ENCODE results near the gene ACAP1.

ACAP1 gene

GRCh38 chr17:7311110-7311705, 25.1 kb upstream of the ACAP1 start:
- DNase-seq: no peak

DNA sequence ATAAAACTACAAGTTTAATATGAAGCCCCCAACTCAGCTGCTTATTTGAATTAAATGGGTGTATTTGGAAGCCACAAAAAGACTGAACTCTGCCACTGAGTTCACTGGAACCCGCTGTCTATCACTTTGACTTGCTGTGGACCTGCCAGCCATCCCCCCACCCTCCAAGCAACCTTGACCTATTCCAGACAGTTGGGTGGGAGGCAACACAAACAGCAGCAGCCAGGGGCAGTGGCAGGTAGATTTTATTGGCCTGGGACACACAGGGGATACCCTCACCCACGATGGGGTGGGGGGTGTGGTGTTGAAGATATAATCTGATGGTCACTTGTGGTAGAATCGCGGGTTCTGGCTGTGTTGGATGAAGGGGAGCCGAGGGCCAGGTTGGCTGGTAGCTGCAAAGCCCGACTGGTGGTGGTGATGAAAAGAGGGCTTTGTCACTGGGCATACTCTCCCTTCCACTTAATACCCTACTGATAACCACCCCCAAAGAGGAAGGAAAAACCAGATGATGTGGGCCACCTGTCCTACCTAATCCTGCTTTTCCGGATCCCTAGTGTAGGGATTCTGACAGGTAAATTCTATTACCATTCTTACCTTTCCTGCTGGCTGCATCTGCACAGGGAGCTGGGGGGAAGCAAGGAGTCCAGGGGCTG, 23.8 kb upstream of the ACAP1 start:
- DNase-seq: no peak

GRCh38 chr17:7313088-7313889, 23.0 kb upstream of the ACAP1 start:
- DNase-seq: no peak

GRCh38 chr17:7313890-7314718, 22.2 kb upstream of the ACAP1 start:
- DNase-seq: no peak

DNA sequence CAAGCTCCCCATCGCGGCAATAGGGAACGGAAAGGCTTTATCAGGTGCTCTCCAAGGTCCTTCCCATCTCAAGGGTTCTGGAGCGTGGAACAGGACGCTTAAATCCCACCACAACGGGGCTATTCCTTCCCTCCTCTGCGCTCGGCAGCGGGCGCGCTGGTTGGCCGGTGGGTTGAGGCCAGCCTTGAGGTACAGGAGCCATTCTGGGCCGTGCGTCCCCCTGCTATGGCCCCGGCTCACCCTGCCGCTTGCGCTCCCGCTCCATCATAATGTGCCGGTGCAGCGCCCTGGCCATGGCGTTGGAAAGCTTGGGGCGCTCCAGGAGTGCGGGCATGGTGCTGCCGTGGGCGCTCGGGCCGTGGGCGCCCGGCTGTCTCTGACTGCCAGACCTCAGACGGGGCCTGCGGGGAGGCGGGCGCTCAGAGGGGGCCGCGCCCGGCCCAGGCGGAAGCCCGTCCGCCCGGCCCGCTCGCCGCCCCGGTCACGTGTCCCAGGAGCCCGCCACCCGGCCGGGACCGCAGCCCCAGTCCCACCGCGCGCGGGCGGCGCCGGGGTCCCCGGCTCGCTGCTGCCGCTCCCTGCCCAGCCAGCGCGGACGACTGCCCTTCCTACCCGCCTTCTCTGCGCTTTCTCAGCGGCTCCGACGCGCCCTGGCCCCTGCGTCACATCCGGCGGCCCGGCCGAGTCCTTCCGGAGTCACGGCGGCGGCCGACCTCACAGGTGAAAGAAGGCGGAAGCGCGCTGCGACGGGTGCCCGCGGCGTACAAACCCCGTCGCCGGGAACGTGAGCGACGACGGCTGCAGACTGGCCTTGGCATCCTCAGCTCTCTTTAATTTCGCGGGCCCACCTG, 21.4 kb upstream of the ACAP1 start, which contains the start of gene GPS2:
Gene GPS2 (minus strand): TSS at position 642 of the 851 bp plus-strand sequence. CDS start 308 bp downstream, at position 334.
- peak; percentile 91 to 94 for DNase-seq

GRCh38 chr17:7315570-7316235, 20.6 kb upstream of the ACAP1 start:
- no peak for DNase-seq

- no peak for DNase-seq
Observed at GRCh38 chr17:7317161-7317803, 19.0 kb upstream of the ACAP1 start.

DNA sequence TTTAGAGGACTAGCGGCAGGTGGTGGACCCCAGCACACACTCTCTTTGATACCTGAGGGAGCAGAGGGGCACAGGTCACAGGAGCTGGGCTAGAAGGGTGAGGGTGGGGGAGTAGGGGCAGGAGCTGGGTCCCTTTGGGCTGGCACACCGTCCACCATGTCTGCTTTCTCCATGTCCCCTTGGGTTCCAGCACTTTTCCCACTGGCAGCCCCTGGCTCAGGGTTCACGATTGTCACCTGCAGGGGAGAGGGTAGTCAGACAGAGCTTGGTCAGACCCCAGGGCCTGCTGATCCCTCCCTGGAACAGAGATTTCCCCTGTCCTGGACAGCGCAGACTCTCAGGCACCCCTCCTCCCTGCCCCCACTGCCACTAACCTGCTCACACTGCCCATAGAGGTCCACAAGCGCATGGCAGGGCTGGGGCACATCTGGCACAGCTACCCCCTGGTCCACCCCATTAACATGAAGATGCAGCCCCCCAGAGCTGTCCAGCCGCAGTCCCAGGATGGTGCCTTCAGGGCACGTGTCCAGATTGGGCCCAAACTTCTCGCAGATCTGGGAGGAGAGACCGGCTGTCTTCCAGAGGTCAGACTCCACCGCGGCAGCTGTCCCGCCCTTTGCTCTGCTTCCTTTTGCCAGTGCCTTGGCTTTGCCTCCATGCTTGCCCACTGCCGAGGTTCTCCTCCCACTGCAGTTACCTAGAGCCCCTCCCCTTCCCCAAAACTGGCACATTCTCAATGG, 18.0 kb upstream of the ACAP1 start:
- no peak for DNase-seq

DNA sequence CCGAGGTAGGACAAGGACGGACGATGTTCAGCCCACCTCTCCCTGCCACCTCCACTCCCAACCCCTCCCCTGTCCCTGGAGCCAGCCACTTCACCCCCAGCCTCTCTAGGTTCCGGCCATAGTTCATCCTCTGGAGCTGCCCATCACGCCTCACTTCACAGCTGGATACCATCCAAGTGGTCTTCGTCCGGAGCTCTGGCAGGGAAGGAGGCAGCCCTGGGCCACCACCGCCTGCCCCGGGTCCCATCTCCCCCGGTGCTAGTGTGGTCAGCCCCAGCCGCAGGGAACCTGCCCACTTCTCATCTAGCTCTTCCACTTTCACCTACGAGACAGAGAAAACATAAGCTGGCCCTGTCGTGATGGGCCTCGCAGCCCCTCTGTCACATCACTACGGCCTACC, 14.9 kb upstream of the ACAP1 start:
- no peak for DNase-seq

DNA sequence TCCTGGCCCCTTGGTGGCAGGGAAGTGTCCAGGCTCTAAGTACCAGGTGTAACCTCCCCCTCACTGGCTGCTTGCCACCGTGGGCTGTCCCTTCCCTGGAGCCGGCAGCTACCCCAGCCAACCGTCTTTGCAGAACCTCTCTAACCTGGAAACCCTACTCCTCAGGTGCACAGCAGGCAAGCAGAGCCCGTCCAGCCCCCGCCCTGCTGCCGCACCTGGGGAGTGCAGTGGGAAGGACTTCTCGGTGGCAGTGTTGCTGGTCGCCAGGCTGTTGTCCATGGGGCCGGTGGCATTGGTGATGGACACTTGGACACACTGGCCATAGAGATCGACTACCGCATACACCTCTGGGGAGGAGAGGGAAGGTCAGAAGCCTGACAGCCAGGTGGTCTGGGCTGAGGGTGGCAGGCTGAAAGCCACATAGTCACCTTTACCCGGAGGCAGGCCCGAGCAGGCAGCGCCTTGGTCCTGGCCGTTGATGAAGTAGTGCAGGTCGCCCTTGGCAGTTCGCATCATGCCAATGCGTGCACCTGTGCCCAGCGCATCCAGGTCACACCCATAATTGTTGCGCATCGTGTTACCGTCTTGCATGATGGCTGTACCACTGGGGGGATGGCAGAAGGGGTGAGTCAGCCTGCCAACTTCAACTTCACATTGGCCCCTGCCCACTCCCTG, 13.7 kb upstream of the ACAP1 start:
- no peak for DNase-seq

DNA sequence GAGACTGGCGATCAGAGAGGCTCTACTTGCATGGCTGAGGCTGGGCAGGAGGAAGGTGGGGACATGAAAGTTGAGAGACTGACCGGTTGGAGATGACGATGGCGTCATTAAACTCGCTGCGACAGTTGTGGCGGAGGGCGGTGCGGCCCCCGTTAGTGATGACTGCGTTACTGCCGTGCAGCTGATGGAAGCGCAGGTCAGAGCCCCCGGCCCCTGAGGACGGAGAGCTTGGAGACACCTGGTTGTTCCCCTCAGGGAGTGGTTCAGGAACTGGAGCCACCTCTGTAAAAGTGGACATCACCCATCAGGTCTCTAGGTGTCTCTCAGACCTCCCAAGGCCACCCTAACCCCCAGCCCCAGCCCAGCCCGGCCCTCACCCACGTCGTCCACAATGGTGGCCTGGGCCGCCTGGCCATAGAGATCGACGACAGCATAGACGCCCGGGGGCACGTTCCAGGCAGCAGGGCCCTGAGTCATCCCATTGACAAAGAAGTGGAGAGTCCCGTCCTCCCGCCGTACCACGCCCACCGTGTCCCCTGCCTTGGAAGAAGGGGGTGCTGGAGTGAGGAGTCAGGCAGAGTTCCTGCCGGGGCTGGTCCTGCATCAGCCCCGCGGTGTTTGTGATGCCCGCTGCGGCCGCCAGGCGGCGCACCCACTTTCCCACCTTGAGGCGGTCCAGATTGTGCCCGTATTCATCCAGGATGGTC, 12.4 kb upstream of the ACAP1 start:
- peak; percentile 45 to 63 for DNase-seq

DNA sequence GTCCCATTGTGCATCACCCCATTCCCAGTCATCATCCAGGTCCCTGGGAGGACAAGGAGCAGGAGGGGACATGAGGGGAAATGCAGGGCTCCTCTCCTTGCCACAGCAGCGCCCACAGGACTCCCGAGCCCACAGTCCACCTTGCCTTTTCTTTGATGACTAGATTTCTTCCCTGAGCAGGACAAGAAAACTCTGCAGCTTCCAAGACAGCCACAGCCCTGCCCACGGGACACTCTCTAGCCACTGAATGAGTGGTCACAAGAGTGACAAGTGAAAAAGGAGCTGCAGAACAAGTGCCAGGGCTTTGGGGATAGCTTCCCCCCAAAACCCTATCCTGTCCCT, 11.9 kb upstream of the ACAP1 start:
- no peak for DNase-seq

DNA sequence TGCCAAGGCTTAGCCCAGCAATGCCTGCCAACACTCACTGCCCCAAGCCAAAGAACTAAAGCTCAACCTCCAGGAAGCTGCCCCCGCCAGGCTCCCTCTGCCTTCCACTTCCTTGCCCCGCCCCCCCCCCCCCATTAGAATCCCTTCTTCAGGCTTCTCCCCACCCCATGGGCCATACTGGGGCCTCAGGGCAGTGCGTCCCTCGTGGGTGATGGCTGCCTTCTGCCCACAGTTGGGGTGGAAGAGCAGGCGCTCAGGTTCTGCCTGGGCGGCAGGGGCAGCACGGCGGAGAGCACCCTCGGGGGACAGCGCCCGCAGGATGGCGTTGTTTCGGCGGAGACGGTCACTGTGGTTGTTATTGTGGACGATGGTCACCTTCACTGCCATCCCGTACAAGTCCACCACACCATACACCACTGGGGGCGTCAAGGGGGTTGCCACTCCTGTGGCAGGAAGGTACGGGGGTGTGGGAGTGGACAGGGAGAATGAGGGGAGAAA, 11.2 kb upstream of the ACAP1 start:
- no peak for DNase-seq

DNA sequence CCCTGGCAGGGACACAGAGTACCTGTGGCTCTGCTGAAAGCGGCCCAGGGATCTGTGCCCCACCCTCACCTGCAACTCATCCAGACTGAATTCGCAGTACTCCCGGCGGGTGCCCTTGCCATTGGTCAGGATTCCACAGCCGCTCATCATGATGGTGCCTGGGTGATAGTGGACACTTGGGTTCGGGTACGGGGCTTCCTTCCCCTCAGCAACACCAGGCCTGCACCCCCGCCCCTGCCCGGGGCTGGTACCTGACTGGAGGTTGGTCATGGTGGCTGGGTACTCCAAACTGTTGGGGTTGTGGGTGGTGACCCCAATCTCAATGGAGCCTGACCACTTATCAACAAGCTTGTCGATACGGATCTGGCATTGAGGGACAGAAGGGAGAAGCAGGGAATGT, 10.1 kb upstream of the ACAP1 start:
- DNase-seq: no peak

DNA sequence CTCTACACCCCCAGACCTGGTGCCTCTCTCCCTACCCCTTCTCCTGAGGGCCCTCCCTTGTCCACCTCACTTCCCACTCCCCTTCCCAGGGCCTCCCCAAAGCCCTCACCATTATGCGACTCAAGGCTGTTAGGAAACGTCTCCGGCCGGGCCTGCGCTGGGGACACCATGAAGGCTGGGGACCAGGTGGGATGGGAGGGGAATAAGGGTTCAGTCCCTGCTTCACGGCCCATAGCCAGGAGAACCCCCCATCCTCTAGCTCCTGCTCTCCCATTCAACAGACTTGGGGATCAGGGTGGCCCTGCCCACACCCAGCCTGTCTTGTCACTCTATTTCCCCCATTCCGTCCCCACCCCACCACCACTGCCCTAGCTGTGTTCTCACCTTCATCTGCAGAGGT, 9.3 kb upstream of the ACAP1 start:
- DNase-seq: no peak

DNA sequence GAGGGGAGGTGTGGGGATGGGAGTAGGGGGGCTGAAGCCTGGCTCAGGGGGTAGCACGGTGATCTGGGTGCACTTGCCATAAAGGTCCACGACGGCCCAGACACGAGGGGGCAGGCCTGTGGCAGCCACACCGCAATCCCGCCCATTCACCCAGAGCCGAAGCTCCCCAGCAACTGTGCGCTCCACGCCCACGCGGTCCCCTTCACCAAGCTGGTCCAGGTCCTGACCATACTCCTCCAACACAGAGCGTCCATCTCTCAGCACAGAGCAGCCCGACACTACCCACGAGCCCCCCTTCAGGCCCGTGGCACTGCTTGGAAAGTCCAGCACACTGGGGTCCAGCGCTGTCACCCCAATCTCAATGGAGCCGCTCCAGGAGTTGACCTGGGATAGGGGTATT, 8.8 kb upstream of the ACAP1 start:
- no peak for DNase-seq

- no peak for DNase-seq
Observed at GRCh38 chr17:7328009-7328408, 8.3 kb upstream of the ACAP1 start.

- no peak for DNase-seq
Observed at GRCh38 chr17:7328840-7329373, 7.4 kb upstream of the ACAP1 start, which contains the start of gene NEURL4. Gene NEURL4 (minus strand): TSS chr17:7329335. CDS start chr17:7329312, 23 bp downstream.
